ENCODE measurements around the gene ADH1C.

The ADH1C gene

GRCh38 chr4:99352602-99353537, at the start of gene ADH1C:
Gene ADH1C, minus strand, starts transcription at chr4:99352746. Its CDS starts 71 bp downstream, at chr4:99352675.
- no peak for TF ChIP-seq CTCF (IDR thresholded peaks at IDR 0.05)
- Histone ChIP-seq H3K4me1 (ENCODE audit: control insufficient read depth in 1 of 2, insufficient read depth in 1 of 2, low read depth in 1 of 2, low read length in 1 of 2) (no peaks in the 10 kb centered on the region), H3K27ac (no peak within 1 kb of the TSS), H3K4me3 (ENCODE audit: low read depth in 1 of 2, low read length in 1 of 2) (no peak within 1 kb of the TSS), H3K9me3 (no peaks in the 10 kb centered on the region), H3K36me3 (no peaks in the 10 kb centered on the region), H3K27me3 (no peaks in the 10 kb centered on the region)

GRCh38 chr4:99400831-99401230, 48.3 kb upstream of the ADH1C start:
- Histone ChIP-seq H3K27me3 (no peaks in the 10 kb centered on the region), H3K4me3 (ENCODE audit: low read depth in 1 of 2, low read length in 1 of 2) (no peak overlapping the region), H3K27ac (no peak overlapping the region), H3K36me3 (no peaks in the 10 kb centered on the region), H3K4me1 (ENCODE audit: control insufficient read depth in 1 of 2, insufficient read depth in 1 of 2, low read depth in 1 of 2, low read length in 1 of 2) (no peaks in the 10 kb centered on the region), H3K9me3 (no peaks in the 10 kb centered on the region)
- no peak for TF ChIP-seq CTCF (IDR thresholded peaks at IDR 0.05)

- Histone ChIP-seq H3K27me3 (no peaks in the 10 kb centered on the region), H3K4me1 (ENCODE audit: control insufficient read depth in 1 of 2, insufficient read depth in 1 of 2, low read depth in 1 of 2, low read length in 1 of 2) (no peaks in the 10 kb centered on the region), H3K9me3 (no peaks in the 10 kb centered on the region), H3K4me3 (ENCODE audit: low read depth in 1 of 2, low read length in 1 of 2) (no peak overlapping the region), H3K36me3 (no peaks in the 10 kb centered on the region), H3K27ac (no peak overlapping the region)
- no peak for TF ChIP-seq CTCF (IDR thresholded peaks at IDR 0.05)
Measured at GRCh38 chr4:99399017-99399416, 46.5 kb upstream of the ADH1C start.

- H3K9me3 ChIP-seq, result peaks cover 3% of the 10 kb centered on the region
- TF ChIP-seq CTCF (IDR thresholded peaks at IDR 0.05), result no peak
- H3K27me3 ChIP-seq, result no peaks in the 10 kb centered on the region
- H3K4me3 ChIP-seq (ENCODE audit: low read depth in 1 of 2, low read length in 1 of 2), result no peak overlapping the region
- no peaks in the 10 kb centered on the region for H3K36me3 ChIP-seq
- no peak overlapping the region for H3K27ac ChIP-seq
- no peaks in the 10 kb centered on the region for H3K4me1 ChIP-seq (ENCODE audit: control insufficient read depth in 1 of 2, insufficient read depth in 1 of 2, low read depth in 1 of 2, low read length in 1 of 2)
Measured at GRCh38 chr4:99395595-99396364, 43.2 kb upstream of the ADH1C start.

GRCh38 chr4:99394896-99395295, 42.4 kb upstream of the ADH1C start:
- Histone ChIP-seq H3K36me3 (no peaks in the 10 kb centered on the region), H3K4me1 (ENCODE audit: control insufficient read depth in 1 of 2, insufficient read depth in 1 of 2, low read depth in 1 of 2, low read length in 1 of 2) (no peaks in the 10 kb centered on the region), H3K4me3 (ENCODE audit: low read depth in 1 of 2, low read length in 1 of 2) (no peak overlapping the region), H3K27ac (no peak overlapping the region), H3K27me3 (no peaks in the 10 kb centered on the region), H3K9me3 (peaks cover 4% of the 10 kb centered on the region)
- TF ChIP-seq CTCF (IDR thresholded peaks at IDR 0.05), result no peak

All from neutrophil (primary cell).